GM12878 (cell line): Measurements from ENCODE around the gene SLC1A7. TPM values are rescaled to one million over a fixed set of nuclear protein-coding genes. Genes with fewer than 3 reads are reported as not detected.

ENCODE experiments used
- ATAC-seq: fragments of 200-7000 bp; cut with Tn5 transposase; 3 replicates; pipeline ENCODE4 v1.9.1; 2020; ENCODE audit warnings: mild to moderate bottlenecking, moderate library complexity
- BruUV-seq: library from RNA; stranded (reverse); fragments of 400-500 nt; replicated peaks from 2 replicates; lab custom pipeline; 2021; lab: Mats Ljungman, UMichigan
- CTCF ChIA-PET: fragments of 300-600 bp; sonication (Branson Sonifier 250); formaldehyde crosslinking; extraction: SDS; loops from one replicate; lab custom pipeline; 2021; ENCODE audit warnings: inconsistent platforms; lab: Yijun Ruan, JAX
- POLR2A ChIA-PET: fragments of 350-600 bp; formaldehyde crosslinking; extraction: SDS; loops from one replicate; lab custom pipeline; 2021; ENCODE audit warnings: inconsistent platforms; lab: Charles Lee
- RAD21 ChIA-PET: fragments of 300-600 bp; sonication (Branson Sonifier 250); formaldehyde crosslinking; loops from one replicate; lab custom pipeline; 2023; ENCODE audit warnings: antibody characterized with exemption; ENCODE audit not compliant: unreplicated experiment; lab: Charles Lee
- SMC1A ChIA-PET: fragments of 300-600 bp; sonication (Branson Sonifier 250); formaldehyde crosslinking; loops from one replicate; lab custom pipeline; 2023; ENCODE audit not compliant: unreplicated experiment, uncharacterized antibody; lab: Charles Lee
- DNase-seq: peaks from one replicate; pipeline ENCODE4 v3.0.0-alpha.2; 2011; ENCODE audit warnings: low read depth, low spot score
- FAIRE-seq: peaks from 3 replicates; lab custom pipeline; 2011; peaks lifted over from hg19 to GRCh38; lab: Jason Lieb, UNC
- H2AFZ ChIP-seq: 2 replicates; pipeline ENCODE4 v1.6.0; 2011; ENCODE audit warnings: low read depth, low read length, control low read depth; ENCODE audit not compliant: control insufficient read depth
- H3K27ac ChIP-seq: 2 replicates; pipeline ENCODE4 v1.5.1; 2011; ENCODE audit warnings: control low read depth; ENCODE audit not compliant: control insufficient read depth, insufficient read depth
- H3K27me3 ChIP-seq, 2 experiments: replicated peaks in 1 of 2; 2 replicates each; pipeline versions ENCODE4 v1.6.0 to v1.6.1; 2011; ENCODE audit warnings: low read length in 1 of 2; ENCODE audit not compliant: control insufficient read depth in 2 of 2, insufficient read depth in 2 of 2
- H3K36me3 ChIP-seq, 2 experiments: 2 replicates each; pipeline ENCODE4 v1.5.1; 2011; ENCODE audit warnings: low read length in 1 of 2; ENCODE audit not compliant: control insufficient read depth in 2 of 2, insufficient read depth in 2 of 2
- H3K4me1 ChIP-seq: 2 replicates; pipeline ENCODE4 v1.6.1; 2011; ENCODE audit warnings: mild to moderate bottlenecking, low read length, moderate library complexity, mixed read lengths; ENCODE audit not compliant: control insufficient read depth, insufficient read depth
- H3K4me2 ChIP-seq: 2 replicates; pipeline ENCODE4 v1.6.0; 2011; ENCODE audit warnings: control low read depth; ENCODE audit not compliant: control insufficient read depth, insufficient read depth
- H3K4me3 ChIP-seq: fragments of 200-600 bp; sonication (generic); 2 replicates; pipeline ENCODE4 v1.5.1; 2016
- H3K79me2 ChIP-seq: 2 replicates; pipeline ENCODE4 v1.6.0; 2011; ENCODE audit warnings: low read length; ENCODE audit not compliant: control insufficient read depth, insufficient read depth
- H3K9ac ChIP-seq: 2 replicates; pipeline ENCODE4 v1.8.0; 2011; ENCODE audit warnings: low read length, control low read depth, mixed read lengths; ENCODE audit not compliant: control insufficient read depth, insufficient read depth
- H3K9me3 ChIP-seq: replicated peaks from 3 replicates; pipeline ENCODE4 v1.5.1; 2011; ENCODE audit warnings: mild to moderate bottlenecking, low read length; ENCODE audit not compliant: control insufficient read depth, insufficient read depth
- H4K20me1 ChIP-seq: 2 replicates; pipeline ENCODE4 v1.6.0; 2011; ENCODE audit not compliant: control insufficient read depth, insufficient read depth
- EP300 ChIP-seq, 2 experiments: fragments of 150-350 bp in 1 of 2; IDR thresholded peaks; 2 replicates each; pipeline ENCODE4 v1.6.1; 2011 to 2012; ENCODE audit warnings: low read depth in 2 of 2, low read length in 2 of 2, borderline replicate concordance in 1 of 2, improper control_type of control experiment in 1 of 2, inconsistent platforms in 1 of 2; ENCODE audit not compliant: control insufficient read depth in 1 of 2
- PAX8 ChIP-seq: fragments of 450-650 bp; IDR thresholded peaks from 2 replicates; pipeline ENCODE4 v1.6.1; 2017; ENCODE audit warnings: mild to moderate bottlenecking, moderate library complexity
- SP1 ChIP-seq: IDR thresholded peaks from one replicate; pipeline ENCODE4 v1.6.1; 2011; ENCODE audit warnings: low read depth, low read length
- TBL1XR1 ChIP-seq: IDR thresholded peaks from 2 replicates; pipeline ENCODE4 v1.6.1; 2012; ENCODE audit warnings: low read depth, low read length, improper control_type of control experiment
- TCF12 ChIP-seq: IDR thresholded peaks from 2 replicates; pipeline ENCODE4 v1.6.1; 2011; ENCODE audit warnings: low read depth, mild to moderate bottlenecking, low read length
- USF2 ChIP-seq: IDR thresholded peaks from 2 replicates; pipeline ENCODE4 v1.6.1; 2011; ENCODE audit warnings: low read depth, low read length, improper control_type of control experiment, borderline replicate concordance
- ZNF384 ChIP-seq: IDR thresholded peaks from 2 replicates; pipeline ENCODE4 v1.6.1; 2012; ENCODE audit warnings: low read depth, mild to moderate bottlenecking, low read length, improper control_type of control experiment, borderline replicate concordance
- WGBS: methylation state at CpG from one replicate; pipeline ENCODE4 v1.1.6; 2016; ENCODE audit warnings: low lambda C conversion rate; ENCODE audit not compliant: insufficient replicate concordance, insufficient coverage; ENCODE audit errors: missing lambda C conversion rate; 5-methylcytosine and 5-hydroxymethylcytosine counted together
- in situ Hi-C: fragments of 300-500 bp; cut with MboI; formaldehyde crosslinking; loops from 9 replicates; pipeline ENCODE4 v1.14.3; 2018; ENCODE audit warnings: mixed read lengths
- intact Hi-C: fragments of 100-400 bp; cut with micrococcal nuclease; formaldehyde crosslinking; loops from one replicate; pipeline ENCODE4 v1.14.2; 2022; ENCODE audit not compliant: unreplicated experiment
- polyA plus RNA-seq, 11 experiments: library from polyadenylated mRNA; depleted of rRNA in 4 of 11; unstranded in 6 of 11; stranded (reverse) in 5 of 11; fragments of >200 nt; fragmentation: Nextera tagmentation in 4 of 11; fragmentation: Illumina TruSeq in 1 of 11; extraction: Ambion mirVana in 4 of 11; extraction: Trizol in 1 of 11; gene quantifications; 1 replicate in 1 of 11; 2 replicates in 10 of 11; pipeline versions ENCODE4 v1.2.1 to v1.2.3, GENCODE V29; 2011 to 2016; ENCODE audit warnings: inconsistent platforms in 2 of 11, missing spikeins in 2 of 11, low read depth in 1 of 11
- total RNA-seq, 4 experiments: library from RNA; depleted of rRNA in 3 of 4; stranded (reverse); fragments of >200 nt in 3 of 4; fragmentation: Illumina TruSeq in 1 of 4; extraction: Trizol in 1 of 4; gene quantifications; 2 replicates each; pipeline versions ENCODE4 v1.2.1 to v1.2.3, GENCODE V29; 2013 to 2021

SLC1A7 gene
- total and polyA plus RNA-seq, 10 of the 15 experiments (the other 5 are each of a cell fraction or from before 2014, with no cell fraction given): not detected

- H2AFZ ChIP-seq: no peak overlapping the region
- no peak overlapping the region for H3K4me3 ChIP-seq
- in situ Hi-C loops: loop anchor here (25.0 kb wide), 1 partner anchor 264 kb away; the partner anchor contains the start of gene ECHDC2
- no peaks in the 10 kb centered on the region for H3K9me3 ChIP-seq
- intact Hi-C loops: no loop called here
- H3K4me2 ChIP-seq: no peak overlapping the region
- no peaks in the 10 kb centered on the region; the same call in 1 of the 2 replicates for H3K4me1 ChIP-seq
- no peak for TF ChIP-seq TBL1XR1
- TF ChIP-seq USF2: no peak
- no peak for TF ChIP-seq TCF12
- TF ChIP-seq SP1: no peak
- no peak for TF ChIP-seq PAX8
- TF ChIP-seq EP300 (IDR thresholded peaks at IDR 0.05; ENCODE audit: borderline replicate concordance in 1 of 2, control insufficient read depth in 1 of 2, low read depth in 2 of 2, low read length in 2 of 2): no peak
- no peak for TF ChIP-seq ZNF384
- H3K9ac ChIP-seq: no peak overlapping the region
- ChIA-PET RAD21 (no interaction called here), SMC1A (no interaction called here), POLR2A (no interaction called here), CTCF (interaction anchor here (1.3 kb wide), 1 partner anchor 10 kb away, joined by 5 read pairs; no protein-coding TSS in a partner anchor)
- DNase-seq (no peak), FAIRE-seq (no peak), ATAC-seq (no peak)
- no peaks in the 10 kb centered on the region for H4K20me1 ChIP-seq
- BruUV-seq: no TSS peak
- H3K79me2 ChIP-seq: no peaks in the 10 kb centered on the region
- WGBS: 19% methylated on average over 10 of the region's 10 CpGs
- H3K27ac ChIP-seq: no peak overlapping the region
- no peaks in the 10 kb centered on the region; a peak in 1 of 4 replicates for H3K27me3 ChIP-seq
- H3K36me3 ChIP-seq: no peaks in the 10 kb centered on the region
Measured at GRCh38 chr1:53176452-53177208, 34.2 kb upstream of the SLC1A7 start.
